Measurements from ENCODE around the gene ASH1L. TPM values are rescaled to one million over a fixed set of nuclear protein-coding genes. Genes with fewer than 3 reads are reported as not detected.

ASH1L gene
- total RNA-seq, 1 experiment from 2014 or later = 30.5 TPM

DNA sequence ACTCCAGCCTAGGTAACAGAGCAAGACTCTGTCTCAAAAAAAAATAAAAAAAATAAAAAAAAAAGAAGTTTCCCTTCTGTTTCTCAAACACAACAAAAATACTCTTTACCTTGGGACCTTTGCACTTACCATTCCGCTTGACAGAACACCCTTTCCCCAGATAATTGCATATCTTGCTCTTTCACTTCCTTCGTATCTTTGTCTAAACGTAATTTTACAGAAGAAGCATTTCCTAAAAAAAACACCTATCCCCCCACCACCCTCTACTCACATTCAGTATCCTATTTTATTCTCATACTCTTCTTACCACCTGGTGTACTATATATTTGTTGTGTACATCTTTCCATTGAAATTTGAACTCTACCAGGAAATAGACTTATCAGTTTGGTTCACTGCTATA lies 32.7 kb downstream of the ASH1L start:
- no peak for DNase-seq (ENCODE audit: low read depth, low spot score)
- H3K4me3 ChIP-seq (replicated peaks in 1 of 2; ENCODE audit: low read depth in 1 of 2, low read length in 2 of 2) = no peak overlapping the region
- no peaks in the 10 kb centered on the region for H3K36me3 ChIP-seq (ENCODE audit: control insufficient read depth in 1 of 2, insufficient read depth in 2 of 2, low read length in 2 of 2)
- no peak overlapping the region for H3K9ac ChIP-seq (ENCODE audit: low read length)
- H3K9me3 ChIP-seq (ENCODE audit: control insufficient read depth in 1 of 2, insufficient read depth in 1 of 2, low read depth in 1 of 2, low read length in 2 of 2) = no peaks in the 10 kb centered on the region
- ChIA-PET POLR2A (no interaction called here), RAD21 (ENCODE audit: low non-redundant PET in 1 of 2, low total read pairs in 2 of 2, uncharacterized antibody in 2 of 2, unreplicated experiment in 2 of 2) (no interaction called here), CTCF (no interaction called here)
- no peaks in the 10 kb centered on the region for H3K9me2 ChIP-seq (ENCODE audit: insufficient read depth)
- H4K20me1 ChIP-seq (ENCODE audit: insufficient read depth) = 0 out of 2 replicates have a peak, but pooled peaks cover 4% of the 10 kb centered on the region
- no TSS peak for BruUV-seq (replicated peaks)
- no peak overlapping the region for H3K4me2 ChIP-seq (ENCODE audit: low read length)
- peaks cover 0 to 10% of the 10 kb centered on the region in 2 experiments; a peak in 1 of 4 replicates for H3K4me1 ChIP-seq (ENCODE audit: control insufficient read depth in 1 of 2, insufficient read depth in 2 of 2, low read length in 2 of 2)
- no peak for ATAC-seq
- H2AFZ ChIP-seq (ENCODE audit: low read depth, low read length, poor library complexity, severe bottlenecking) = no peak overlapping the region
- intact Hi-C loops (cut with micrococcal nuclease) = no loop called here
- no peak overlapping the region for H3K27ac ChIP-seq (ENCODE audit: low read depth, low read length)
- TF ChIP-seq JUND (IDR thresholded peaks at IDR 0.05) (no peak), TCF7L2 (IDR thresholded peaks at IDR 0.05; ENCODE audit: borderline replicate concordance, extremely low read depth, insufficient read depth, insufficient read length) (no peak), EZH2phosphoT487 (IDR thresholded peaks at IDR 0.05; ENCODE audit: borderline replicate concordance) (no peak), SRF (IDR thresholded peaks at IDR 0.05; ENCODE audit: low read depth) (no peak), POLR2AphosphoS5 (IDR thresholded peaks at IDR 0.05; ENCODE audit: low read depth, low read length) (no peak), ELF1 (IDR thresholded peaks at IDR 0.05; ENCODE audit: borderline replicate concordance, low read depth) (no peak), FOSL1 (IDR thresholded peaks at IDR 0.05; ENCODE audit: low read depth) (no peak), CBX3 (IDR thresholded peaks at IDR 0.05; ENCODE audit: low read depth) (no peak), SP1 (IDR thresholded peaks at IDR 0.05; ENCODE audit: low read depth) (no peak), ZFX (IDR thresholded peaks at IDR 0.05) (no peak), EGR1 (IDR thresholded peaks at IDR 0.05; ENCODE audit: low read depth) (no peak), POLR2A (IDR thresholded peaks at IDR 0.05; ENCODE audit: borderline replicate concordance, extremely low read depth, insufficient read depth, insufficient read length) (no peak), SIN3A (IDR thresholded peaks at IDR 0.05; ENCODE audit: low read depth) (no peak), ZNF274 (IDR thresholded peaks at IDR 0.05; ENCODE audit: low read depth, low read length) (no peak)
- TF ChIP-seq, protein P1, sequence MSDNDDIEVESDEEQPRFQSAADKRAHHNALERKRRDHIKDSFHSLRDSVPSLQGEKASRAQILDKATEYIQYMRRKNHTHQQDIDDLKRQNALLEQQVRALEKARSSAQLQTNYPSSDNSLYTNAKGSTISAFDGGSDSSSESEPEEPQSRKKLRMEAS (IDR thresholded peaks at IDR 0.05) = no peak
- TF ChIP-seq, protein P2, sequence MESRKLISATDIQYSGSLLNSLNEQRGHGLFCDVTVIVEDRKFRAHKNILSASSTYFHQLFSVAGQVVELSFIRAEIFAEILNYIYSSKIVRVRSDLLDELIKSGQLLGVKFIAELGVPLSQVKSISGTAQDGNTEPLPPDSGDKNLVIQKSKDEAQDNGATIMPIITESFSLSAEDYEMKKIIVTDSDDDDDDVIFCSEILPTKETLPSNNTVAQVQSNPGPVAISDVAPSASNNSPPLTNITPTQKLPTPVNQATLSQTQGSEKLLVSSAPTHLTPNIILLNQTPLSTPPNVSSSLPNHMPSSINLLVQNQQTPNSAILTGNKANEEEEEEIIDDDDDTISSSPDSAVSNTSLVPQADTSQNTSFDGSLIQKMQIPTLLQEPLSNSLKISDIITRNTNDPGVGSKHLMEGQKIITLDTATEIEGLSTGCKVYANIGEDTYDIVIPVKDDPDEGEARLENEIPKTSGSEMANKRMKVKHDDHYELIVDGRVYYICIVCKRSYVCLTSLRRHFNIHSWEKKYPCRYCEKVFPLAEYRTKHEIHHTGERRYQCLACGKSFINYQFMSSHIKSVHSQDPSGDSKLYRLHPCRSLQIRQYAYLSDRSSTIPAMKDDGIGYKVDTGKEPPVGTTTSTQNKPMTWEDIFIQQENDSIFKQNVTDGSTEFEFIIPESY (IDR thresholded peaks at IDR 0.05; ENCODE audit: extremely low read depth, insufficient replicate concordance, low read length) = no peak
- TF ChIP-seq, protein P3, sequence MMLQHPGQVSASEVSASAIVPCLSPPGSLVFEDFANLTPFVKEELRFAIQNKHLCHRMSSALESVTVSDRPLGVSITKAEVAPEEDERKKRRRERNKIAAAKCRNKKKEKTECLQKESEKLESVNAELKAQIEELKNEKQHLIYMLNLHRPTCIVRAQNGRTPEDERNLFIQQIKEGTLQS (IDR thresholded peaks at IDR 0.05) = no peak
- H3K27me3 ChIP-seq (ENCODE audit: insufficient read depth, low read length) = no peaks in the 10 kb centered on the region
- H3K79me2 ChIP-seq (ENCODE audit: insufficient read depth, low read length) = peaks cover 91% of the 10 kb centered on the region

Measured in HCT116 (cell line).